ENCODE data around the gene GABRA6.
"Not testable (repeated sequence)": the region's sequence is repeated elsewhere in the genome, so short reads cannot be mapped to it uniquely, and the experiment has no call there.

The GABRA6 gene

GRCh38 chr5:161685461-161685860 lies at the start of gene GABRA6:
TSS of gene GABRA6 (plus strand) at chr5:161685721. CDS start at chr5:161685990, 269 bp downstream.
- no peak for DNase-seq

- no peak for DNase-seq
Measured at GRCh38 chr5:161637591-161637990, 47.9 kb upstream of the GABRA6 start.

- no peak for DNase-seq
Measured at GRCh38 chr5:161641444-161641843, 44.1 kb upstream of the GABRA6 start.

GRCh38 chr5:161645264-161645663 lies 40.3 kb upstream of the GABRA6 start:
- no peak for DNase-seq

- DNase-seq = not testable (repeated sequence)
Measured at GRCh38 chr5:161651926-161652325, 33.6 kb upstream of the GABRA6 start.

- DNase-seq = no peak
Measured at GRCh38 chr5:161660806-161661205, 24.7 kb upstream of the GABRA6 start.

- DNase-seq = no peak
Measured at GRCh38 chr5:161663431-161663830, 22.1 kb upstream of the GABRA6 start.

GRCh38 chr5:161676103-161676502 lies 9.4 kb upstream of the GABRA6 start:
- no peak for DNase-seq

- DNase-seq = no peak
Measured at GRCh38 chr5:161686149-161686548, 628 bp downstream of the GABRA6 start.

GRCh38 chr5:161686881-161687280 lies 1.4 kb downstream of the GABRA6 start:
- no peak for DNase-seq

- no peak for DNase-seq
Measured at GRCh38 chr5:161687316-161687715, 1.8 kb downstream of the GABRA6 start.

GRCh38 chr5:161691911-161692310 lies 6.4 kb downstream of the GABRA6 start:
- DNase-seq = no peak

- no peak for DNase-seq
Measured at GRCh38 chr5:161697001-161697400, 11.5 kb downstream of the GABRA6 start.

- no peak for DNase-seq
Measured at GRCh38 chr5:161700065-161700464, 14.5 kb downstream of the GABRA6 start.

- no peak for DNase-seq
Measured at GRCh38 chr5:161703528-161703927, 18.0 kb downstream of the GABRA6 start.

- DNase-seq = no peak
Measured at GRCh38 chr5:161707382-161707781, 21.9 kb downstream of the GABRA6 start.

GRCh38 chr5:161709239-161709638 lies 23.7 kb downstream of the GABRA6 start:
- no peak for DNase-seq

- no peak for DNase-seq
Measured at GRCh38 chr5:161713042-161713441, 27.5 kb downstream of the GABRA6 start.

GRCh38 chr5:161719157-161719556 lies 33.6 kb downstream of the GABRA6 start:
- no peak for DNase-seq

GRCh38 chr5:161720460-161720859 lies 34.9 kb downstream of the GABRA6 start:
- DNase-seq = no peak

- no peak for DNase-seq
Measured at GRCh38 chr5:161734741-161735140, 49.2 kb downstream of the GABRA6 start.

- no peak for DNase-seq
Measured at GRCh38 chr5:161740433-161740832, 54.9 kb downstream of the GABRA6 start.

GRCh38 chr5:161744276-161744675 lies 58.8 kb downstream of the GABRA6 start:
- no peak for DNase-seq

- DNase-seq = no peak
Measured at GRCh38 chr5:161745392-161745791, 59.9 kb downstream of the GABRA6 start.

- DNase-seq = no peak
Measured at GRCh38 chr5:161751265-161751664, 65.7 kb downstream of the GABRA6 start.

All from activated T-cell treated with anti-CD3 and anti-CD28 coated beads, Interleukin-2, amount 50 U/mL, for 1 hour (primary cell).